Subcutaneous adipose tissue (tissue), 4 donors: ENCODE measurements around the gene MPND. TPM values are rescaled to one million over a fixed set of nuclear protein-coding genes. Genes with fewer than 3 reads are reported as not detected.

Source experiments
- total RNA-seq, 4 donors: library from RNA; depleted of rRNA; stranded (reverse); fragments of >200 nt; gene quantifications; one replicate each; pipeline ENCODE4 v1.1.0, GENCODE V29; 2016
- TF ChIP-seq, protein P1 (sequence below): fragments of 450-650 bp; IDR thresholded peaks from one replicate; pipeline ENCODE4 v1.5.1; 2016; ENCODE audit warnings: low read depth, mild to moderate bottlenecking, control low read depth, antibody characterized with exemption, moderate library complexity

The MPND gene
- total RNA-seq, 4 donors from 2014 or later: 3.8 to 13.2 (median 8.4) TPM

DNA sequence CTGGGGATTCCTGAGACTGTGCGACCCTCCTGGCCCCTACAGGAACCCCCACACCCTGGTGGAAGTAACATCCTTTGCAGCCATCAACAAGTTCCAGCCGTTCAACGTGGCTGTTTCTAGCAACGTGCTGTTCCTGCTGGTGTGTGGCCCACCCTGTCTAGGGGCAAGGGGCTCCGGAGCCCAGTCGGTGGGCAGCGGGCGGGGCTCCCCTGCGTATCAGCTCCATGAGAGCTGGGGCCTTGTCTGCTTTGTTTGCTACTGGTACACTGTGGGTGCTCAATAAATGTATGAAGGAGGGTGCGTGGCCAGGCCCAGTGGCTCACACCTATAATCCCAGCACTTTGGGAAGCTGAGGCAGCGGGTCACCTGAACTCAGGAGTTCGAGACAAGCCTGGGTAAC lies 10.9 kb downstream of the MPND start:
- TF ChIP-seq, protein P1, sequence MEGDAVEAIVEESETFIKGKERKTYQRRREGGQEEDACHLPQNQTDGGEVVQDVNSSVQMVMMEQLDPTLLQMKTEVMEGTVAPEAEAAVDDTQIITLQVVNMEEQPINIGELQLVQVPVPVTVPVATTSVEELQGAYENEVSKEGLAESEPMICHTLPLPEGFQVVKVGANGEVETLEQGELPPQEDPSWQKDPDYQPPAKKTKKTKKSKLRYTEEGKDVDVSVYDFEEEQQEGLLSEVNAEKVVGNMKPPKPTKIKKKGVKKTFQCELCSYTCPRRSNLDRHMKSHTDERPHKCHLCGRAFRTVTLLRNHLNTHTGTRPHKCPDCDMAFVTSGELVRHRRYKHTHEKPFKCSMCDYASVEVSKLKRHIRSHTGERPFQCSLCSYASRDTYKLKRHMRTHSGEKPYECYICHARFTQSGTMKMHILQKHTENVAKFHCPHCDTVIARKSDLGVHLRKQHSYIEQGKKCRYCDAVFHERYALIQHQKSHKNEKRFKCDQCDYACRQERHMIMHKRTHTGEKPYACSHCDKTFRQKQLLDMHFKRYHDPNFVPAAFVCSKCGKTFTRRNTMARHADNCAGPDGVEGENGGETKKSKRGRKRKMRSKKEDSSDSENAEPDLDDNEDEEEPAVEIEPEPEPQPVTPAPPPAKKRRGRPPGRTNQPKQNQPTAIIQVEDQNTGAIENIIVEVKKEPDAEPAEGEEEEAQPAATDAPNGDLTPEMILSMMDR: no peak

DNA sequence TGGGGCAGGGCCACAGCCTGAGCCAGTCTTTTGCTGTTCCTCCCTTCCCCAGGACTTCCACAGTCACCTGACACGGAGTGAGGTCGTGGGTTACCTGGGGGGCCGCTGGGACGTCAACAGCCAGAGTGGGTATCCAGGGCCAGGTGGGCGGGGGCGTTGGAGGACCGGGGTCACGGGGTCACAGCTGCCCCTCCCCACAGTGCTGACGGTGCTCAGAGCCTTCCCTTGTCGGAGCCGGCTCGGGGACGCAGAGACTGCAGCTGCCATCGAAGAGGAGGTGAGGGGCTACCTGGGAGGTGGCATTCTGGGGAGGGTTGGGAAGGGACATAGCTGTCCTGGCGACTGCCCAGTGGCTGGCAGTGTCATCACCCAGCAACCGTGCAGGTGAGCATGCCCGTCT lies 11.5 kb downstream of the MPND start:
- TF ChIP-seq, protein P1: no peak

DNA sequence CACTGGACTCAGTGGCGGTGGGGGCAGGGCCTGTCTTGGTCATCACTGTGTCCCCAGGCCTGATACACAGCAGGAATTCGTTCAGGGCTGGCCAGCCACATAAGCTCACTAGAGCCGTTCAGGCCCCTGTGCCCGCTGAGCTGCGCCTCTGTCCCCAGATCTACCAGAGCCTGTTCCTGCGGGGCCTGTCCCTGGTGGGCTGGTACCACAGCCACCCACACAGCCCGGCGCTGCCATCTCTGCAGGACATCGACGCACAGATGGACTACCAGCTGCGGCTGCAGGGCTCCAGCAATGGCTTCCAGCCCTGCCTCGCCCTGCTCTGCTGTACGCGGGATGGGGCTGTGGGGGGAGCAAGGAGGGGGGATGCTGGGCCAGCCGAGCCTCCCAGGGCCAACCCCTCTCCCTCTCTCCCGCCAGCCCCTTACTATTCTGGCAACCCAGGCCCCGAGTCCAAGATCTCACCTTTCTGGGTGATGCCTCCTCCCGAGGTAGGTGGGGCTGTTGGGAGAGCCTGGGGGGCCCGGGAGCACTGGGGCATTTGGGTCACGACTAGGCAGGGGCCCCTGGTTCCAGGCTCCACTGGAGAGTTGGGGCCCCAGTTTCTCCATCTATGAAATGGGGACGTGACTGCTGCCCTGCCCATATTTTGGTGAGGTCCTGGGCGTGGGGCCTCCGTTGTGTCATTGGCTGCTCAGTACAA lies 13.9 kb downstream of the MPND start:
- TF ChIP-seq, protein P1: no peak

DNA sequence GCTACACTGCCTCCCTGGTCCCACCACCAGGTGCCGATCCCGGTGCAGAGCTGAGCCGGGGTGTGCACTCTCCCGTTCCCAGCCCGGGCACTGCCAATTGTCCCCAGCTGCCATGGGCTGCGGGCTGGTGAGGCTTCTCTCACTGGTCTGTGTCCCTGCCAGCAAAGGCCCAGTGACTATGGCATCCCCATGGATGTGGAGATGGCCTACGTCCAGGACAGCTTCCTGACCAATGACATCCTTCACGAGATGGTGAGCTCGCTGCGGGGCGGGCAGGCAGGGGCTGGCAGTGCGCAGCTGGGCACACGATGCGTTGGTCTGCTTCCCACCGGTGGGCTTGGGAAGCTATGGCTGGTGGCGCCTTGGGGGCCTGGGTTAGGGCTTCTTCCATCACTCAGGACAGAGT lies 14.6 kb downstream of the MPND start:
- TF ChIP-seq, protein P1: no peak

DNA sequence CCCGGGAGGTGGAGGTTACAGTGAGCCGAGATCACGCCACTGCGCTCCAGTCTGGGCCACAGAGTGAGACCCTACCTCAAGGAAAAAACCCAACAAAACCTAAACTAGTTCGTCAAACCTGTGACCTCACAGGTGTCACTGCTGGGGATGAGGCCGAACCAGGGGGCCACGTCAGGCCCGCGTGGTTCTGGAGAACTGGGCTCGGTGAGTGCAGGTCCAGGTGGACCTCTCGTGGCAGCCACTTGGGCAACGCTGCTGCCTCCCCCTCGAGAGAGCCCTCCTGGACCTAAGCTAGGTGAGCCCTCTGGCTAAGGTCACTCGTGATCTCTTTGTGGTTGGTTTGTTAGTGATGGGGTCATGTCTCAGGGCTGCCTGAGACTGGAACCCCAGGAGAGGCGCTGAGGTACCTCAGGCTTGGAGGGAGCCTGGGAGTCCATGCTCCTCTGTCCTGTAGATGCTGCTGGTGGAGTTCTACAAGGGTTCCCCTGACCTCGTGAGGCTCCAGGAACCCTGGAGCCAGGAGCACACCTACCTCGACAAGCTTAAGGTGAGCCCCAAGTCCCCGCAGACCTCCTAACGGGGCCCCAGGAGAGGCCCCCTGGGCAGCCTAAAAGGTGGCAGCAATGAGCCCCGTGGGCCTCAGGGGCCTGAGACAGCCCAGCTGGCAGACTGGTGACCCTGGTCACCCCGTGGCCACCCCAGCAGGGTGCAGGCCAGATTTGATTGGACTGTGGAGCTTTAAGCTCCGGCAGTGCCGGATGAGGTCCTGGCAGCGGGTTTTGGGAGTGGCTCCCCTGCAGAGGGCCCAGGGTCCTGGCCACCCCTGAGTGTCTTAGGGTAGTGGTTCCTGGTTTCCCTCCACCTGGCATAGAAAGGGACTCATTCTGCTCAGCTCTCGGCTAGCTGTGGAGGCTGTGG lies 15.6 kb downstream of the MPND start:
- TF ChIP-seq, protein P1: no peak

DNA sequence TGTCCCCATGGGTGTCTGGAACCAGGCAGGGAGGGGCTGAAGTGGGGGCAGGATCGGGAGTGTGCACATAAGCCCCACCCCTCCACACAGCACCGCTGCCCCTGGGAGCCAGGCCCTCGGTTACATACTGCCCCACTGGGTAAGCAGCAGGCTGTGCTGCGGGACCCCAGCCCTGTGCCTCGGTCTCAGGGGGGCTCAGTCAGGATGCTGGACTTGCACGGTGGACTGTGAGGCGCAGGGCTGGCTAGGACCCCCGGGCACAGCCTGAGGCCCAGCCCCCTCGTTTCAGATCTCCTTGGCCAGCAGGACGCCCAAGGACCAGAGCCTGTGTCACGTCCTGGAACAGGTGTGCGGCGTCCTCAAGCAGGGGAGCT lies 16.3 kb downstream of the MPND start:
- TF ChIP-seq, protein P1: no peak

DNA sequence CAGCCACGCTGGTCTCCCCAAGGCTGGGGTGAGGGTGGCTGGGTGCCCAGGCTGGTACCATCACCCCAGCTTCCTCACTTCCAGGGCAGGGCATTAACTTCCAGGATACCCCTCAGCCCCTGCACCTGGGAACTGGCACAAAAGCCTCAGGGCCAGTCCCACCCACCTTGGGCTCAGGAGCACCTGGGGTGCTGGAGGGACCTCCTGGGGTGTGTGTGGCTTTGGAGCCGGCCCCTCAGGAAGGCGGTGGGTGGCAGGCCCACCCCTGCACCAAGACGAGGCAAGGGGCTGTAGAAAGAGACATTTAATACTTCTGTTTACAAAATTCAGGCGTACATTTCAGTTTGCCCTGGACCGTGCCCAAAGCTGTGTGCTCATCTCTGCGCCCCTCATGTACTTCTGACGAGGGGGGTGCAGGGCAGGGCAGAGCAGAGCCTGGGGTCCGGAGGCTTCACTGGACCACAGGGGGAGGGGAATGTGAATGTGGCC lies 16.8 kb downstream of the MPND start:
- TF ChIP-seq, protein P1: no peak
